Activated naive CD4-positive, alpha-beta T cell treated with anti-CD3 and anti-CD28 coated beads, Interleukin-2, amount 50 U/mL, for 24 hours (primary cell): Measurements from ENCODE around the gene CTBP1.

Experiments used
- H3K27ac Mint-ChIP-seq: one replicate; pipeline ENCODE4 v1.8.0; 2021; ENCODE audit warnings: mild to moderate bottlenecking, mixed read lengths
- H3K27me3 Mint-ChIP-seq: one replicate; pipeline ENCODE4 v1.8.0; 2021; ENCODE audit warnings: mixed read lengths
- H3K36me3 Mint-ChIP-seq: one replicate; pipeline ENCODE4 v1.8.0; 2021; ENCODE audit warnings: mixed read lengths
- H3K4me1 Mint-ChIP-seq: one replicate; pipeline ENCODE4 v1.8.0; 2021; ENCODE audit warnings: mixed read lengths
- H3K4me3 Mint-ChIP-seq: one replicate; pipeline ENCODE4 v1.8.0; 2021; ENCODE audit warnings: mild to moderate bottlenecking, mixed read lengths
- H3K9me3 Mint-ChIP-seq: one replicate; pipeline ENCODE4 v1.8.0; 2021; ENCODE audit warnings: mixed read lengths

Gene CTBP1

DNA sequence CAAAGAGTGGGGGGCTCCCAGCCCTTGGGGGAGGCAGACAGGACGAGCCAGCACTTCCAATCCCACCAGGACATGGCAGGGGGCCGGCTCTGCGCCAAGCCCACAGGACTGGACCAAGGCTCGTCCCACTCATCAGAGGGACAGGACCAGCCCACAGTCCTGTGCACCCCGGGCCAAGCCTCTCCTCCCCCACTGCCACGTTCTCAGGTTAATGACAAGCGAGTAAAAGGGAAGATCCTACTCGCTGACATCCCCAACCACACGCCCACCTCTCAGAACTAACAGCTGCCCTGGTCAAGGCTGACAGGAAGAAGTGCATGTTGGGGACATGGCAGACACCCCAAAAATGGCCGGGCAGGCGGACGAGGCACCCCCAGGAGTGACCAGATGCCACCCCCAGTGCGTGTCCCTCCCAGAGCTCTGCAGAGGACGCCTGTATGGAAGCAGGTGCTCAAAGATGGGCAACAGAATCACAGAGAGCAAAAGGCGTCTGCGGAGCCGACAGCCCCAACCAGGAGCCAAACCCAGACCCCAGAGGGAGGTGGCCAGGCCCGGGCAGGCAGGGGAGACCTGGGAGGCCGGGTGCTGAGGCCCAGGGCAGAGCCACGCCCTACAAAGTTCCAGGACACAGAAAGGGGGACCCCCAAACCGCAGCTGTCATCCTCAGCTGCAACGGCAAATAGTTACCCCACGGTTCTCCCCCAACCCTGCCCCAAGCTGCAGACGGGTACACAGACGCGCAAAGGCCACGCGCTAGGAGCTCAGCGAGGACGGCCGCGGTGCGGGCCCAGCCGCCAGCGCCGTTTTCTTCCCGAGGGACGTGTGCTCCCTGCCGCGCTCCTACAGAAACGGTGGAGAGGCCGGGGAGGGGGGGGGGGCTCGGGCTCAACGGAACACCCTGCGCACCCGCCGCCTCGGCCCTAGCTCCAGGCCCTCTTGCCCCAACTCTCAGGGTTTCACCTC, 1.7 kb downstream of the CTBP1 start:
- H3K27ac Mint-ChIP-seq, result peak overlapping the region; percentile 93
- H3K4me1 Mint-ChIP-seq, result peaks cover 70% of the 10 kb centered on the region
- H3K4me3 Mint-ChIP-seq, result peak overlapping the region; percentile 90
- H3K27me3 Mint-ChIP-seq, result no peaks in the 10 kb centered on the region
- H3K36me3 Mint-ChIP-seq, result peaks cover 2% of the 10 kb centered on the region
- H3K9me3 Mint-ChIP-seq, result no peaks in the 10 kb centered on the region

DNA sequence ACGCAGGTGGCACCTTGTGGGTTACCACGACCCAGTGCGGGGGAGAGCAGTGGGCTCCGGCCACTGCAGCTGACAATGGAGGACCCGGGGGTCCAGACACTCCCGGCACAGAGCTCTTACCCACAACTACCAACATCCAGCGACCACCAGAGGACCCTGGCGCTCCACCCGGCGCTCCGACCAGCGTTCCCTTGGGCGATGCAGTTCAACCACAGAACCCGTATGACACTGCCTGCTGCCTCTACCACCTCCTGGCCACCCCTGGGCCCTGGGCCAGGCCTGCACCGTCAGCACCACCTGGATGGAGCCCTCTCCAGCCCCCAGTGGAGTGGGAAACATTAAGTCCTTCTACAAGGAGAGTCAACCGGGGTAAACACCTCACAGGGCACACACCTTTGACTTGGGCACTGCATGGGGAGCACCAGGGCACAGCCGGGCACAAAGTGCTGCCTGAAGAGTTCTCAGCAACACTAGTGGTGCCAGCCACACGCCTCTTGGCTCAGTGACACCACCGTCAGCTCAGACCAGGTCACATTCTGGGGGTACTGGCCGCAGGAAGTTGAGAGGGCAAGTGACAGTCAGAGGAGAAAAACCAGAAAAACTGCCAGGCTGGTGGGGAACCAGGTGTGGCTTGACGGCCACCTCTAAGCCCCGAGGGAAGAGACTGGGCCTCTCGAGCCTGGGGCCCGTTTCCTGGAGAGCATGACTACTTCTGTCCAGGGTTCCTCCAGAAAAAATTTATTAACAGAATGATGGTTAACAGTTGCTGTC, 2.6 kb downstream of the CTBP1 start:
- H3K4me3 Mint-ChIP-seq, result peak overlapping the region; percentile 90
- peak overlapping the region; percentile 93 for H3K27ac Mint-ChIP-seq
- peaks cover 65% of the 10 kb centered on the region for H3K4me1 Mint-ChIP-seq
- H3K9me3 Mint-ChIP-seq, result no peaks in the 10 kb centered on the region
- H3K36me3 Mint-ChIP-seq, result peaks cover 2% of the 10 kb centered on the region
- no peaks in the 10 kb centered on the region for H3K27me3 Mint-ChIP-seq

DNA sequence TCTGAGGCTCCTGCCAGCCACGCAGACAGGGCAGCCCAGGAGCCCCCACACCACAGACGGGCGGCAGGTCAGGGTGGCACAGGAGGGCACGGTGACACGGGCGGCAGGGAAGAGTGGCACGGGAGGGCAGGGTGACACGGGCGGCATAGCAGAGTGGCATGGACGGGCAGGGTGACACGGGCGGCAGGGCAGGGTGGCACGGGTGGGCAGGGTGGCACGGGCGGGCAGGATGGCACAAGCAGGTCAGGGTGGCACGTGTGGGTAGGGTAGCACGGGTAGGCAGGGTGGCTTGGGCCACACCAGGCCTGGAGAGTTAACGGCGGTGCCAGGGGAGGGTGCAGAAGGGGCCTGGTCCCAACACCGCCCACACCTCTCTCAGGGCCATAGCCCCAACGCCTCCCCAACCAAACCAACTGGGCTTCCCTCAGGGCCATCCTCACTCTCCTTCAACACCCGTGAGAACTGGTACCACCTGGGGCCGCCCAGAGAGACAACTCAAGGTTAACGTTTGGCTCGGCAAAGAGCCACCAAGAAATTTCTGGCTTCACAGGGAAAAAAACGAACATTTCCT, 3.4 kb downstream of the CTBP1 start:
- peak overlapping the region; percentile 90 for H3K4me3 Mint-ChIP-seq
- peak overlapping the region; percentile 55 for H3K27ac Mint-ChIP-seq
- H3K4me1 Mint-ChIP-seq, result peaks cover 58% of the 10 kb centered on the region
- no peaks in the 10 kb centered on the region for H3K9me3 Mint-ChIP-seq
- no peaks in the 10 kb centered on the region for H3K27me3 Mint-ChIP-seq
- peaks cover 2% of the 10 kb centered on the region for H3K36me3 Mint-ChIP-seq

DNA sequence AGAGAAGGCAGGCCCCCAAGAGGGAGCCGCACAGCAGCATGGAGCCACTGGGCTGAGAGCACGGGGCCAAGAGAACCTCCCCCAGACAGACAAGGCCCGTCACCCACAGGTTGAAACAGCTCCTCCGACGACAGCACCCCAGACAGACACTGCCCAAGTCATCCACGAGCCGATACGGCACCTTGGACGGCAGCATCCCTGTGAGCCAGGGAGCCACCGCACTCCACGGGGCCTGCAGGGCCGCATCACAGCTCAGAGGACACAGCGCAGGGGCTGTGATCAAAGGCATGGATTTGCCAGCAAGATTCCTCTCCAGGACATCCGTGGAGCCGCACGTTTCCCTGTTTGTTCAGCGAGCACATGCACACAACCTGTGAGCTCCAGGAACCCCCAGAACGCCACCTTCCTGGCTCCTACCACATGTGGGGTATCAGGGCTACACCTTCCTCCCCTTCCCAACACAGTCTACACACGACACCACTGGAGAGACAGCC, 3.9 kb downstream of the CTBP1 start:
- Mint-ChIP-seq H3K27me3 (no peaks in the 10 kb centered on the region), H3K4me3 (peak overlapping the region; percentile 51)

DNA sequence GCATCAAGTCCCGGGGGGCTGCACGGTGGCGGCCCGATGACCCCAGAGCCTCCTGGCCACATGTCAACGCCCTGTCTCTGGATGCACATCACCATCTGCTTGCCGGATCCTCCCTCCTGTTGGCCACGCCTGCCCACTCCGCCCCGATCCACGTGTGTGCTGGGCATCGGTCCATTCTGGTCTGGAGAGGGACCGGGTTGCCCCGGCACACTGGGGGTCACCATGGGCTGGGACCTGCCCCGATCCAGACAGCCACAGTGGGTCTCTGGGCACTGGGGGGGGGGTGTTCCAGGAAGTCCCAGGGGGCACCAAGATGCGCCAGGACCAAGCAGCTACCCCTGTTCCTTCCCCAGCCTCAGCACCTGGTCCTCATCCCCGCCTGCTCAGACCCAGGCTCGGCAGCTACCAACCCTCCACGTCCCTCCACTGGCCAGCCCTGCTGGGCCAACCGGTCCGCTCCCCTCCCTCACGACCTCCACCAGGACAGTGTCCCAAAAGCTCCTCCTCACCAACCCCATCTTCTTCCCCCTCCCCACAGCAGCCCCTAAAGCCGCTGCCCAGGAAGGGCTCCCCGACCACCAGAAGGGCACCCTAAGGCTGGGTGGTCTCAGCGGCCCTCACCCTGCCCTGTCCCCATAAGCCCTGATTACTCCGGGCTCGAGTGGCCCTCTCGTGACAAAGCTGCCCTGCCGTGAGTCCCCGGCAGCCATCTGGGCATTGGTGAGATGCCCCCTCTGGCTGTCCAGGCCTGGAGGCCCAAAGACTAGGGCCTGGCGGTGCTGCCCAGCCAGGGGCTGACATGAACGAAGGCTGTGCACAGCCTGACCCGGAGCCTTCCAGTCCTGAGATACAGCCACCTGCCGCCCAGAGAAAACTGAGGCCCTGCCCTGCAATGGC, 4.6 kb downstream of the CTBP1 start:
- Mint-ChIP-seq H3K36me3 (no peaks in the 10 kb centered on the region), H3K9me3 (no peaks in the 10 kb centered on the region), H3K27me3 (no peaks in the 10 kb centered on the region), H3K27ac (peak overlapping the region; percentile 74), H3K4me1 (peaks cover 53% of the 10 kb centered on the region), H3K4me3 (no peak overlapping the region)

More for the DNA sequence above, 3.9 kb downstream of the CTBP1 start:
- peaks cover 52% of the 10 kb centered on the region for H3K4me1 Mint-ChIP-seq
- no peaks in the 10 kb centered on the region for H3K9me3 Mint-ChIP-seq
- peak overlapping the region; percentile 74 for H3K27ac Mint-ChIP-seq
- H3K36me3 Mint-ChIP-seq, result no peaks in the 10 kb centered on the region

DNA sequence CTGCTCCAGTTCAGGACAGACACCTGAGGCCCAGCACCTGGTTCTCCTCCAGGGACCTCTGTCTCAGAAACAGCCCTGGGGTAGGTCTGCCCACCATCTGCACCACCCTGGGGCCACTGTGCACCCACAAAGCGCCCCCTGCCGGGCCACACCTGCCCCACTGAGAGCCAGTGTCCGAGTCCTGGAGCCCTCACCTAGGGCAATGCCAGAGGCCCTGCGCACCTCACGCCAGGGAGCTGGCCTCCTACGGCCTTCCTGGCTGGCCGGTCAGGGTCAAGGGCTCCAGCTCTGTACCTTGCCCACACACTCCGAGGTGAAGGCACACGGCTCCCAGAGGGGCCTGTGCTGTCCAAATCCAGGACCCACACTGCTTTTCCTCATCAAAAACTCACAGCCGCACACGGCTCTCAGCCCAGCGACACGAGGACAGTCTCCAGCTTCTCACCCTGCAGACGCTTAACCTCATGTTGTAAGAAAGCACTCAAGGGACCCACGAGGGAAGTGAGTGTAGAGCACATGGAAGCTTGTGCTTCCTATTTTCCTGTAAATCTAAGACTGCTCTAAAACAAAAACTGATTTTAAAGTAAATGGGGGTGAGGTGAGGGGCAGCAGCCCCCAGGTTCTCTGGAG, 5.4 kb downstream of the CTBP1 start:
- no peaks in the 10 kb centered on the region for H3K9me3 Mint-ChIP-seq
- H3K27me3 Mint-ChIP-seq, result no peaks in the 10 kb centered on the region
- no peaks in the 10 kb centered on the region for H3K36me3 Mint-ChIP-seq
- peak overlapping the region; percentile 30 for H3K4me3 Mint-ChIP-seq
- peak overlapping the region; percentile 59 for H3K27ac Mint-ChIP-seq
- peaks cover 53% of the 10 kb centered on the region for H3K4me1 Mint-ChIP-seq

DNA sequence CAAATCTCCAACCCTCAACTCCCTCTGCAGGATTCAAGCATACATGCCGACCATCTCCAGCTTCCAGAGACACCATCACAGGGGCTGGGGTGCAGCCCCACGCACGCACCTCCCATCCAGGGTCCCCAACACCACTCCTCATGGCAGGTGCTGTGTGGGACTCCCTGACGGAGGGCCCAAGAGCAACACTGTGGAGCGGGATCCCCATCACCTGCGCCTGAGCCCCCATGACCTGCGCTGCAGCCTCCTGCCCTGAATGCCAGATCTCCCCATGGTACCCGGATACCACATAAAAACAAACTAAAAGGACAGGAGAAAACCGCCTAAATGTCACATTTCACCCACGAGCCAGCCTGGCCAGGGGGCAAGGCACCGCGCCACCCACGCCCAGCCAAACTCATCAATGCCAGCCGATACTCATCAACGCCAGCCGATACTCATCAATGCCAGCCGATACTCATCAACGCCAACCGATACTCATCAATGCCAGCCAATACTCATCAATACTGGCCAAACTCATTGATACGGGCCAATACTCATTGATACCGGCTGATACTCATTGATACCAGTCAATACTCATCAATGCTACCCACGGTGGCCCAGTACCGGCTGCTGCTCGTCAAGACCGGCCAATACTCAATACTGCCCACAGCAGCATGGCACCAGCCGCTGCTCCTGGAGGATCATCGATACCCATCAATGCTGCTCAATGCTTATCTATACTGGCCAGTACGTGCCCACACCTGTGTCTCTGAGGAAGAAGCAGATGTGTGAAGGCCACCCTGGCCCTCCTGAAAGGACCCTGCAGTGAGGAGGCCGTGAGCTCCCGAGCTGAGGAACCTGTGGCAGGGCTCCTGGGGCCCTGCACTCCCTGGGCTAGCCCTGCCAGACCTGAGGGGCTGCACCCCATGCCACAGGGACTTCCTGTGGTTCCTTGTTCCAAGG, 6.2 kb downstream of the CTBP1 start:
- Mint-ChIP-seq H3K27me3 (no peaks in the 10 kb centered on the region), H3K4me3 (no peak overlapping the region), H3K27ac (no peak overlapping the region), H3K4me1 (peaks cover 53% of the 10 kb centered on the region), H3K36me3 (no peaks in the 10 kb centered on the region), H3K9me3 (no peaks in the 10 kb centered on the region)

DNA sequence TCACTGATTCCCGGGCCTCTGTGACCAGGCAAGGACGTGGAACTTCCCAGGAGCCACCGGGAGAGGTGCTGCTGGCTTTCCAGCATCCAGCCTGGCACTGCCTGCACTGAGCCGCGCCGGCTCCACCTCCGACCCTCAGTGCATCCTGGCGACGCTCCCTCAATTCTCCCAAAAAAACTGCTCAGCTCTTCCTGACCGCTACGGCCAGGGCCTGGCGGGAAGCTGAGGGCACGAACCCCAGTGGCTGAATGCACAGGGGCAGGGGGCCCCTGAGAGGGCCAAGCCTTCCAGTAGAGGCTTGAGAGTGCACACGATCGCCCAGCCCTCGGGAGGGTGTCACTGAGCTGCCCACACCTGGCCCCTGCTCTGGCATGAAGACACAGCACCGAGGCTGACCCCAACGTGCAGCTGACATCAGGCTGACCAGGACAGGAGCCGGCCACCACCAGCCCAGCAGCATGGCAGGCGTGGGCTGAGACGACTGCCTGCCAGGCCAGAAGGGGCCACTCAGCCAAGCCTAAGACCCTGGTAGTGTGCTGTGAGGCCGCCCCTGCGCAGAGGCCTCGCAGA, 6.9 kb downstream of the CTBP1 start:
- Mint-ChIP-seq H3K27me3 (no peaks in the 10 kb centered on the region), H3K36me3 (no peaks in the 10 kb centered on the region), H3K4me1 (peaks cover 51% of the 10 kb centered on the region), H3K27ac (peak overlapping the region; percentile 30), H3K9me3 (no peaks in the 10 kb centered on the region), H3K4me3 (no peak overlapping the region)

DNA sequence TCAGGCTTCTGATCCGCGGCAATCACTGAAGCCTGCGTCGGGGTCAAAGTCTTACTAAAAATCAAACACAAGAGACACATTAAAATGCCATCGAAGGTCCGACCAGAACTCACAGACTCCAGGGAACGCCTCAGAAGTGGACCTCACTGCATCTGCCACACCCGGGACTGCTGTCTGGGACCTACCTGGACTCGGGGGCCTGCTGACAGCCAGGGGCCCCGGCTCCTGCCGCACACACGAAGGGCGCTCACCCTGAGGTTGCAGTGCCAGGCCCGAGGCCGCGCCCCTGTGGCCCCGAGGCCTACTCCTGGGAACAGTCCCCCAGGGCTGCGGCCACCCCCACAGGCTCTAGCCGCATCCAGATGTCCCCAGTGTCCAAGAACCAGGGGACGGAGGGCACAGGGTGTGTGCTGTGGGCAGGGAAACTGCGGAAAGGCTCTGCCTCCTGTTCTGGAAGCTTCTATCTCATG, 7.4 kb downstream of the CTBP1 start:
- Mint-ChIP-seq H3K27ac (no peak overlapping the region), H3K36me3 (no peaks in the 10 kb centered on the region), H3K27me3 (no peaks in the 10 kb centered on the region), H3K4me1 (peaks cover 46% of the 10 kb centered on the region), H3K4me3 (no peak overlapping the region), H3K9me3 (no peaks in the 10 kb centered on the region)

DNA sequence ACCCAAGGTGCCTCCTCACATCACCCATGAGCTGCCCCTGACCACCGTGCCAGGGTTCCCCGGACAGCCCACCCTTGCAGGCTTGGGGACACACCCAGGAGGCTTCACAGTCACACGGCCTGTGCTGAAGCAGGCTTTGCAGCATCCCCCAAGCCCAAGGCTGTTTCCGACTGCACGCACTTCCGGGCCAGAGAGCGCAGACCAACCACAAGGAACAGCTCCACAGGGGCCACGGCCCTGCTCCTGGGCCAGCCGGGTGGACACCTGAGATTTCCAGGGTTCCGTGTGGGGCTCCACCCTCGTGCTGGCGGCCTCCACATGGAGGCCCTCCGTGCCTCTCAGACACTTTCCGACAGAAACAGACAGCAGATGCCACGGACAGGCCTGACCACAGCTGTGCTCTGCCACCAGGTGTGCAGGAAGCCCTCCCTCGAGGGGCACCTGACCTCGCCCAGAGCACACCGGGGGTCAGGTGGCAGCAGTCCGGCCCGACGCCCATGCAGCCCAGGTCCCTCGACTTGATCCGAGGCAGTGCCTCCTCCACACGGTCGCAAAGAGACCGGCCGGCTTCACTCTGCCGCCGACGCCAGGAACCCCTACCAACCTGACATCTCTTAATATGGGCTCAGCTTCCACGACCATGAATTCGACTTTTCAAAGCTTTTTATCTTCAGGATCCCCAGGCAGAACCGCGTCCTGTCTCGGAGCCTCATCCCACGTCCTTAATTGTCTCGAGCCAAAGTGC, 8.0 kb downstream of the CTBP1 start:
- Mint-ChIP-seq H3K4me1 (peaks cover 40% of the 10 kb centered on the region), H3K27me3 (no peaks in the 10 kb centered on the region), H3K4me3 (no peak overlapping the region), H3K9me3 (no peaks in the 10 kb centered on the region), H3K36me3 (no peaks in the 10 kb centered on the region), H3K27ac (no peak overlapping the region)

DNA sequence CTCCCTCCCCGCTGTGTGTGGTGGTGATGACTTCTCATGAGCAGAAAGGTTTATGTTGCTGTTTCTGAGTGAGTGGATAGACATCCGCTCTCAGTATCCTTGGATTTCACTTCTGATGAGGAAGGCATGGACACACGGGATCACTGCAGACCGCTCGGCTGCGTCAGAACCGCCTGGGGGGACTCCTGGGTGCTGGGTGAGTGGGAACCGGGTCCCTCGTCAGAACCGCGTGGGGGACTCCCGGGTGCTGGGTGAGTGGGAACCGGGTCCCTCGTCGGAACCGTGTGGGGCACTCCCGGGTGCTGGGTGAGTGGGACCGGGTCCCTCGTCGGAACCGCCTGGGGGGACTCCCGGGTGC, 9.0 kb downstream of the CTBP1 start:
- Mint-ChIP-seq H3K4me3 (no peak overlapping the region), H3K27me3 (no peaks in the 10 kb centered on the region), H3K36me3 (no peaks in the 10 kb centered on the region), H3K27ac (no peak overlapping the region), H3K4me1 (peaks cover 31% of the 10 kb centered on the region), H3K9me3 (no peaks in the 10 kb centered on the region)

DNA sequence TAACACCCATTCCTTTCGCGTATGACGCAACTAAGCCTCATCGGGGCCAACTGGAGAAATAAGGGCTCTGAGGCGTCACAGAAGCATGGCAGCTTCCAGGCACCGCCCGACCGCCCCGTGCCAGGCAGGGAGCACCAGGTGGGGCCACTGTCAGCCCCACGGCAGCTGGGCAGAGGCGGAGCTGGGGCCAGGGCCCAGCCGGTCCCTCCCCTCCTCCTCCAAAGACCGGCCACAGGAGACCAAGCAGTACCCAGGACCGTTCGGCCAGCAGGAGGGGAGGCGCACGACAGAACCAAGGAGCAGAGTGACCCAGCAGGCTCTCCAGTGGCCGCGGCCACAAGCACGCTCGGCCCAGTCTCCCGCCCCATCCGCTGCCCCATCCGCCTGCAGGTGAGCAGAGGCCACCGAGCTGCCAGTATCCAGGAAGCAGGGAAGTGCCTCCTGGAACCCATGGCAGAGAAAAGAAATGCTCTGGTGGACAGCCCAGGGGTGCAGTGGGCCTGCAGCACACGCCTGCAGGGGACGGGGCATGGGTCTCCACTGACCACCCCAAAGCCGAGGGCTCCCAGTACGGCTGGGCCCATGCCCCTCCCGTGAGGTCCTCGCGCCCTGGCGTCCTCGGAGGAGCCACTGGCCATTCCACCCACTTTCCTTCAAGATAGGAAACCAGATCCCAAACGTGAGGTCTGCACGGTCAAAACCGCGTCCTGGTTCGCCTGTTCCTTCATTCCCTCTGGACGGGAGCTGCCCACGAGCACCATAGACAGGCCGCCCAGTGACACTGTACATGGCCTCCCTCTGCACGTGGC, 9.6 kb downstream of the CTBP1 start:
- H3K36me3 Mint-ChIP-seq, result peaks cover 1% of the 10 kb centered on the region
- no peaks in the 10 kb centered on the region for H3K27me3 Mint-ChIP-seq
- peaks cover 26% of the 10 kb centered on the region for H3K4me1 Mint-ChIP-seq
- H3K4me3 Mint-ChIP-seq, result no peak overlapping the region
- H3K9me3 Mint-ChIP-seq, result no peaks in the 10 kb centered on the region
- H3K27ac Mint-ChIP-seq, result no peak overlapping the region
